ENCODE measurements around the gene LMF1. TPM values are rescaled to one million over a fixed set of nuclear protein-coding genes. Genes with fewer than 3 reads are reported as not detected.

Gene LMF1
- total and polyA plus RNA-seq, 2 of the 13 experiments (the other 11 are each of a cell fraction or from before 2014, with no cell fraction given) = 6.8 to 8.5 TPM

GRCh38 chr16:835373-835772, 135.4 kb downstream of the LMF1 start:
- FAIRE-seq (no peak), DNase-seq (ENCODE audit: low spot score) (no peak), ATAC-seq (no peak)
- H2AFZ ChIP-seq (ENCODE audit: low read length) = no peak overlapping the region
- in situ Hi-C loops (cut with HindIII; ENCODE audit: extremely low pct_ligation_motif_present, low pct_unique_long_range_greater_than_20kb) = loop anchor here (10.0 kb wide), 1 partner anchor 59 kb away; no protein-coding TSS in a partner anchor
- no peak overlapping the region for H3K4me3 ChIP-seq (replicated peaks in 1 of 3; ENCODE audit: insufficient read depth in 1 of 3, low read depth in 2 of 3, low read length in 3 of 3)
- no peaks in the 10 kb centered on the region for H3K36me3 ChIP-seq (replicated peaks in 1 of 2; ENCODE audit: control insufficient read depth in 1 of 2, insufficient read depth in 2 of 2, low read length in 2 of 2)
- H3K9me3 ChIP-seq (ENCODE audit: low read length) = peaks cover 16% of the 10 kb centered on the region
- H4K20me1 ChIP-seq (ENCODE audit: insufficient read depth, low read length) = no peaks in the 10 kb centered on the region
- no peaks in the 10 kb centered on the region for H3K4me1 ChIP-seq (ENCODE audit: insufficient read depth, low read length)
- no peaks in the 10 kb centered on the region for H3K79me2 ChIP-seq (ENCODE audit: insufficient read depth, low read length)
- BruUV-seq (replicated peaks) = no TSS peak
- no peak for TF ChIP-seq ZNF772 (CRISPR knock-in tag; IDR thresholded peaks at IDR 0.05)
- no peak for TF ChIP-seq FOXP4 (CRISPR knock-in tag; IDR thresholded peaks at IDR 0.05)
- no peak for TF ChIP-seq HNRNPUL1 (IDR thresholded peaks at IDR 0.05; ENCODE audit: low read depth, low read length)
- TF ChIP-seq SIN3B (IDR thresholded peaks at IDR 0.05; ENCODE audit: low read length) = no peak
- no peak for TF ChIP-seq ZNF883 (CRISPR knock-in tag; IDR thresholded peaks at IDR 0.05; ENCODE audit: not compliant biosample characterization)
- no peak for TF ChIP-seq PTBP1 (IDR thresholded peaks at IDR 0.05; ENCODE audit: low read depth, low read length, poor library complexity, severe bottlenecking)
- no peak for TF ChIP-seq KLF15 (CRISPR knock-in tag; IDR thresholded peaks at IDR 0.05; ENCODE audit: borderline replicate concordance)
- TF ChIP-seq NR2C2 (CRISPR knock-in tag; IDR thresholded peaks at IDR 0.05; ENCODE audit: borderline replicate concordance) = no peak
- no peak for TF ChIP-seq ATF3 (CRISPR knock-in tag; IDR thresholded peaks at IDR 0.05)
- no peak for TF ChIP-seq ZNF10 (CRISPR knock-in tag; IDR thresholded peaks at IDR 0.05; ENCODE audit: borderline replicate concordance, low read depth)
- TF ChIP-seq RFXAP (CRISPR knock-in tag; IDR thresholded peaks at IDR 0.05; ENCODE audit: borderline replicate concordance) = no peak
- TF ChIP-seq GLMP (CRISPR knock-in tag; IDR thresholded peaks at IDR 0.05; ENCODE audit: borderline replicate concordance) = no peak
- TF ChIP-seq TBL1XR1 (IDR thresholded peaks at IDR 0.05; ENCODE audit: borderline replicate concordance, low read length, partially characterized antibody) = no peak
- TF ChIP-seq ZMAT3 (CRISPR knock-in tag; conservative IDR thresholded peaks at IDR 0.05) = no peak
- TF ChIP-seq ZNF570 (CRISPR knock-in tag; IDR thresholded peaks at IDR 0.05; ENCODE audit: borderline replicate concordance) = no peak
- no peak for TF ChIP-seq ZKSCAN8 (CRISPR knock-in tag; IDR thresholded peaks at IDR 0.05; ENCODE audit: borderline replicate concordance)
- no peak for TF ChIP-seq PRMT3 (CRISPR knock-in tag; IDR thresholded peaks at IDR 0.05; ENCODE audit: borderline replicate concordance, low read depth)
- TF ChIP-seq TIGD3 (CRISPR knock-in tag; IDR thresholded peaks at IDR 0.05; ENCODE audit: borderline replicate concordance) = no peak
- CTCF ChIA-PET (ENCODE audit: low intra/inter-chr PET ratio, low total read pairs) = no interaction called here
- POLR2A ChIA-PET = no interaction called here
- H3K27ac ChIP-seq (ENCODE audit: extremely low read length, insufficient read depth, low read length) = no peak overlapping the region
- peaks cover 12 to 61% of the 10 kb centered on the region in 2 experiments; a peak in 4 of 5 replicates for H3K27me3 ChIP-seq (ENCODE audit: control insufficient read depth in 1 of 2, insufficient read depth in 2 of 2, low read length in 2 of 2)
- no peak overlapping the region for H3K9ac ChIP-seq (ENCODE audit: insufficient read depth, low read depth, low read length)
- no peak overlapping the region for H3K4me2 ChIP-seq (ENCODE audit: low read depth, low read length)
- WGBS (ENCODE audit: low lambda C conversion rate) = 40% methylated on average over 4 of the region's 10 CpGs
- intact Hi-C loops (cut with micrococcal nuclease; ENCODE audit: unreplicated experiment) = no loop called here

Data from HepG2 (cell line).